ENCODE data around the gene CSK.

DNA sequence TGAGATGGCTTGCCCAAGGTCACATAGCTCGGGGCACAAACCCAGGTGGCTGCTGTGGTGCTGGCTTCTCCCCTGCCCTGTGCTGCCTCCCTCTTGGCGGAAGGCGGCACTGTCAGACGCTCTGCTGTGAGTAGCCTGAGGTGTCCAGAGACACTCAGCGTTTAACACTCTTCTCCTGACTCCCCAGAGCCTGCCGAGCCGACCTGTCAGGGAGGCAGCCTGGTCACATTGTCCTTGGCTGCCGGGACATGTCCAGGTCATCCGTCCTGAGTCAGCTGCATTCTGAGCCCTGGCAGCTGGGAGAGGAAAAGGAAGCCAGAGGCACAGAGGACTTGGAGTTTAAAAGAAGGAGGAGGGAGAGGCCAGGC lies 35.5 kb downstream of the CSK start:
- TF ChIP-seq EZH2phosphoT487 (IDR thresholded peaks at IDR 0.05; ENCODE audit: borderline replicate concordance, low read length) = no peak
- TF ChIP-seq, protein P1, sequence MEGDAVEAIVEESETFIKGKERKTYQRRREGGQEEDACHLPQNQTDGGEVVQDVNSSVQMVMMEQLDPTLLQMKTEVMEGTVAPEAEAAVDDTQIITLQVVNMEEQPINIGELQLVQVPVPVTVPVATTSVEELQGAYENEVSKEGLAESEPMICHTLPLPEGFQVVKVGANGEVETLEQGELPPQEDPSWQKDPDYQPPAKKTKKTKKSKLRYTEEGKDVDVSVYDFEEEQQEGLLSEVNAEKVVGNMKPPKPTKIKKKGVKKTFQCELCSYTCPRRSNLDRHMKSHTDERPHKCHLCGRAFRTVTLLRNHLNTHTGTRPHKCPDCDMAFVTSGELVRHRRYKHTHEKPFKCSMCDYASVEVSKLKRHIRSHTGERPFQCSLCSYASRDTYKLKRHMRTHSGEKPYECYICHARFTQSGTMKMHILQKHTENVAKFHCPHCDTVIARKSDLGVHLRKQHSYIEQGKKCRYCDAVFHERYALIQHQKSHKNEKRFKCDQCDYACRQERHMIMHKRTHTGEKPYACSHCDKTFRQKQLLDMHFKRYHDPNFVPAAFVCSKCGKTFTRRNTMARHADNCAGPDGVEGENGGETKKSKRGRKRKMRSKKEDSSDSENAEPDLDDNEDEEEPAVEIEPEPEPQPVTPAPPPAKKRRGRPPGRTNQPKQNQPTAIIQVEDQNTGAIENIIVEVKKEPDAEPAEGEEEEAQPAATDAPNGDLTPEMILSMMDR (IDR thresholded peaks at IDR 0.05; ENCODE audit: low read depth, low read length, poor library complexity, severe bottlenecking) = peak; percentile 35

Measured in DOHH2 (cell line).